SK-N-MC (cell line): ENCODE data around the gene ARSH.

Source experiments
- EZH2 ChIP-seq: fragments of 200-600 bp; sonication (generic); IDR thresholded peaks from one replicate; pipeline ENCODE4 v1.6.1; 2017; ENCODE audit warnings: antibody characterized with exemption
- FOXP2 ChIP-seq: optimal IDR thresholded peaks from 2 replicates; pipeline ENCODE3; 2011; ENCODE audit warnings: mild to moderate bottlenecking, moderate library complexity; ENCODE audit not compliant: insufficient read depth; ENCODE audit errors: extremely low read length, control extremely low read depth
- POLR2AphosphoS5 ChIP-seq: IDR thresholded peaks from 2 replicates; pipeline ENCODE4 v1.6.1; 2012; ENCODE audit warnings: mild to moderate bottlenecking, low read depth, low read length, borderline replicate concordance

GRCh38 chrX:3075959-3076358 is 69.6 kb downstream of the ARSH start:
- TF ChIP-seq EZH2 = no peak
- TF ChIP-seq POLR2AphosphoS5 = no peak
- no peak for TF ChIP-seq FOXP2
